ENCODE measurements around the gene VHLL.

Gene VHLL

GRCh38 chr1:156289857-156290256 lies 9.2 kb downstream of the VHLL start:
- no peak for DNase-seq

- no peak for DNase-seq
These were observed 13.0 kb downstream of the VHLL start for GRCh38 chr1:156286061-156286460.

GRCh38 chr1:156285437-156285836 lies 13.7 kb downstream of the VHLL start:
- DNase-seq: no peak

GRCh38 chr1:156284757-156285156 lies 14.3 kb downstream of the VHLL start:
- DNase-seq: no peak

- no peak for DNase-seq
These were observed 15.0 kb downstream of the VHLL start, which contains the start of gene TMEM79 for GRCh38 chr1:156284112-156284511. Gene TMEM79 (plus strand): TSS chr1:156284325. CDS start chr1:156285227, 902 bp downstream.

GRCh38 chr1:156283521-156283920 lies 15.6 kb downstream of the VHLL start:
- DNase-seq: no peak

GRCh38 chr1:156282479-156283222 lies 16.5 kb downstream of the VHLL start, which contains the start of gene SMG5:
Gene SMG5 (minus strand): TSS chr1:156282825. CDS start chr1:156282680, 145 bp downstream.
- DNase-seq: peak; percentile 99

GRCh38 chr1:156281693-156282478 lies 17.2 kb downstream of the VHLL start:
- peak; percentile 8 for DNase-seq

- no peak for DNase-seq
These were observed 17.8 kb downstream of the VHLL start for GRCh38 chr1:156281281-156281680.

- no peak for DNase-seq
These were observed 19.3 kb downstream of the VHLL start for GRCh38 chr1:156279837-156280236.

GRCh38 chr1:156276966-156277381 lies 22.1 kb downstream of the VHLL start:
- no peak for DNase-seq

- no peak for DNase-seq
These were observed 22.6 kb downstream of the VHLL start for GRCh38 chr1:156276532-156276931.

GRCh38 chr1:156270314-156270713 lies 28.8 kb downstream of the VHLL start:
- DNase-seq: no peak

- no peak for DNase-seq
These were observed 30.8 kb downstream of the VHLL start for GRCh38 chr1:156268336-156268735.

GRCh38 chr1:156266051-156266450 lies 33.1 kb downstream of the VHLL start:
- DNase-seq: no peak

GRCh38 chr1:156263288-156263655 lies 35.8 kb downstream of the VHLL start:
- no peak for DNase-seq

GRCh38 chr1:156262461-156263287 lies 36.4 kb downstream of the VHLL start:
- DNase-seq: no peak

GRCh38 chr1:156260896-156261295 lies 38.2 kb downstream of the VHLL start:
- DNase-seq: no peak

GRCh38 chr1:156259805-156260204 lies 39.3 kb downstream of the VHLL start:
- no peak for DNase-seq

- no peak for DNase-seq
These were observed 40.2 kb downstream of the VHLL start for GRCh38 chr1:156258859-156259258.

GRCh38 chr1:156257711-156258110 lies 41.4 kb downstream of the VHLL start:
- DNase-seq: no peak

GRCh38 chr1:156253634-156254033 lies 45.5 kb downstream of the VHLL start:
- DNase-seq: no peak

- no peak for DNase-seq
These were observed 47.6 kb downstream of the VHLL start for GRCh38 chr1:156251527-156251926.
